ENCODE data around the gene ARHGAP10.

The ARHGAP10 gene

DNA sequence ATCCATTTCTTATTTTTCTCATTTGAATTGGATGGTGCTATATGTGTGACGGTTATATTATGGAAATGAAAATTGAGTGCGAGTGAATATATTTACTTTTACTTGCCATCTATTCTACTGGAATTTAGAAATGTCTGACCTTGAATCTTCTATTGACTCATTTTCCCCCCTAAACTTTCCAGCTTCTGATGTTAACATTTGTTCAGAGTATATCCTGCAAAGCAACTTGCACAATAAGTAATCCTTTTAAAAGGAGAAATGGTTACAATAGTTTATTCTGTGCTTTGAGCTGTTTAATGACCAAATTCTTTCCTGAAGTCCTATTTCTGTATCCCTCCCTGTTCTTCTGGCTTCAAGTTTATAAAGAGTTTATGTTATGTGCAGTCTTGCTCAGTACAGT, 116.7 kb downstream of the ARHGAP10 start:
- Histone ChIP-seq H4K20me1 (ENCODE audit: control insufficient read depth, insufficient read depth, low read depth, low read length) (no peaks in the 10 kb centered on the region), H3K4me3 (ENCODE audit: low read length) (no peak overlapping the region), H3K4me2 (ENCODE audit: low read length) (no peak overlapping the region), H3F3A (ENCODE audit: control insufficient read depth, insufficient read depth) (no peaks in the 10 kb centered on the region), H3K27ac (ENCODE audit: low read depth, low read length) (no peak overlapping the region), H3K9me3 (ENCODE audit: control insufficient read depth, insufficient read depth, low read length) (no peaks in the 10 kb centered on the region), H3K4me1 (ENCODE audit: control insufficient read depth, low read length) (no peaks in the 10 kb centered on the region), H3K36me3 (ENCODE audit: control insufficient read depth, low read length) (no peaks in the 10 kb centered on the region), H3K79me2 (ENCODE audit: control insufficient read depth, low read length) (no peaks in the 10 kb centered on the region), H3K27me3 (ENCODE audit: control insufficient read depth, low read length) (no peaks in the 10 kb centered on the region), H3K9me2 (replicated peaks; ENCODE audit: control insufficient read depth, low read length) (no peaks in the 10 kb centered on the region)
- no peak for TF ChIP-seq EZH2phosphoT487 (IDR thresholded peaks at IDR 0.05; ENCODE audit: borderline replicate concordance, low read length)
- TF ChIP-seq, protein P1, sequence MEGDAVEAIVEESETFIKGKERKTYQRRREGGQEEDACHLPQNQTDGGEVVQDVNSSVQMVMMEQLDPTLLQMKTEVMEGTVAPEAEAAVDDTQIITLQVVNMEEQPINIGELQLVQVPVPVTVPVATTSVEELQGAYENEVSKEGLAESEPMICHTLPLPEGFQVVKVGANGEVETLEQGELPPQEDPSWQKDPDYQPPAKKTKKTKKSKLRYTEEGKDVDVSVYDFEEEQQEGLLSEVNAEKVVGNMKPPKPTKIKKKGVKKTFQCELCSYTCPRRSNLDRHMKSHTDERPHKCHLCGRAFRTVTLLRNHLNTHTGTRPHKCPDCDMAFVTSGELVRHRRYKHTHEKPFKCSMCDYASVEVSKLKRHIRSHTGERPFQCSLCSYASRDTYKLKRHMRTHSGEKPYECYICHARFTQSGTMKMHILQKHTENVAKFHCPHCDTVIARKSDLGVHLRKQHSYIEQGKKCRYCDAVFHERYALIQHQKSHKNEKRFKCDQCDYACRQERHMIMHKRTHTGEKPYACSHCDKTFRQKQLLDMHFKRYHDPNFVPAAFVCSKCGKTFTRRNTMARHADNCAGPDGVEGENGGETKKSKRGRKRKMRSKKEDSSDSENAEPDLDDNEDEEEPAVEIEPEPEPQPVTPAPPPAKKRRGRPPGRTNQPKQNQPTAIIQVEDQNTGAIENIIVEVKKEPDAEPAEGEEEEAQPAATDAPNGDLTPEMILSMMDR (IDR thresholded peaks at IDR 0.05; ENCODE audit: low read depth, low read length, poor library complexity, severe bottlenecking), result no peak

- no peak overlapping the region for H3K4me3 ChIP-seq (ENCODE audit: low read length)
- H3K9me3 ChIP-seq (ENCODE audit: control insufficient read depth, insufficient read depth, low read length), result no peaks in the 10 kb centered on the region
- H3K27ac ChIP-seq (ENCODE audit: low read depth, low read length), result no peak overlapping the region
- H3K79me2 ChIP-seq (ENCODE audit: control insufficient read depth, low read length), result no peaks in the 10 kb centered on the region
- no peaks in the 10 kb centered on the region for H3F3A ChIP-seq (ENCODE audit: control insufficient read depth, insufficient read depth)
- H3K4me2 ChIP-seq (ENCODE audit: low read length), result no peak overlapping the region
- H3K36me3 ChIP-seq (ENCODE audit: control insufficient read depth, low read length), result no peaks in the 10 kb centered on the region
- no peaks in the 10 kb centered on the region for H3K27me3 ChIP-seq (ENCODE audit: control insufficient read depth, low read length)
- H3K9me2 ChIP-seq (replicated peaks; ENCODE audit: control insufficient read depth, low read length), result no peaks in the 10 kb centered on the region
- TF ChIP-seq EZH2phosphoT487 (IDR thresholded peaks at IDR 0.05; ENCODE audit: borderline replicate concordance, low read length), result no peak
- TF ChIP-seq, protein P1 (IDR thresholded peaks at IDR 0.05; ENCODE audit: low read depth, low read length, poor library complexity, severe bottlenecking), result no peak
- H4K20me1 ChIP-seq (ENCODE audit: control insufficient read depth, insufficient read depth, low read depth, low read length), result no peaks in the 10 kb centered on the region
- no peaks in the 10 kb centered on the region for H3K4me1 ChIP-seq (ENCODE audit: control insufficient read depth, low read length)
Observed at GRCh38 chr4:147851135-147851534, 119.2 kb downstream of the ARHGAP10 start.

GRCh38 chr4:147853706-147854105, 121.8 kb downstream of the ARHGAP10 start:
- H4K20me1 ChIP-seq (ENCODE audit: control insufficient read depth, insufficient read depth, low read depth, low read length), result no peaks in the 10 kb centered on the region
- H3F3A ChIP-seq (ENCODE audit: control insufficient read depth, insufficient read depth), result no peaks in the 10 kb centered on the region
- no peak overlapping the region for H3K4me3 ChIP-seq (ENCODE audit: low read length)
- H3K27me3 ChIP-seq (ENCODE audit: control insufficient read depth, low read length), result no peaks in the 10 kb centered on the region
- no peaks in the 10 kb centered on the region for H3K9me2 ChIP-seq (replicated peaks; ENCODE audit: control insufficient read depth, low read length)
- H3K79me2 ChIP-seq (ENCODE audit: control insufficient read depth, low read length), result no peaks in the 10 kb centered on the region
- H3K4me2 ChIP-seq (ENCODE audit: low read length), result no peak overlapping the region
- H3K9me3 ChIP-seq (ENCODE audit: control insufficient read depth, insufficient read depth, low read length), result no peaks in the 10 kb centered on the region
- no peaks in the 10 kb centered on the region for H3K4me1 ChIP-seq (ENCODE audit: control insufficient read depth, low read length)
- TF ChIP-seq EZH2phosphoT487 (IDR thresholded peaks at IDR 0.05; ENCODE audit: borderline replicate concordance, low read length), result no peak
- TF ChIP-seq, protein P1 (IDR thresholded peaks at IDR 0.05; ENCODE audit: low read depth, low read length, poor library complexity, severe bottlenecking), result no peak
- H3K27ac ChIP-seq (ENCODE audit: low read depth, low read length), result no peak overlapping the region
- no peaks in the 10 kb centered on the region for H3K36me3 ChIP-seq (ENCODE audit: control insufficient read depth, low read length)

DNA sequence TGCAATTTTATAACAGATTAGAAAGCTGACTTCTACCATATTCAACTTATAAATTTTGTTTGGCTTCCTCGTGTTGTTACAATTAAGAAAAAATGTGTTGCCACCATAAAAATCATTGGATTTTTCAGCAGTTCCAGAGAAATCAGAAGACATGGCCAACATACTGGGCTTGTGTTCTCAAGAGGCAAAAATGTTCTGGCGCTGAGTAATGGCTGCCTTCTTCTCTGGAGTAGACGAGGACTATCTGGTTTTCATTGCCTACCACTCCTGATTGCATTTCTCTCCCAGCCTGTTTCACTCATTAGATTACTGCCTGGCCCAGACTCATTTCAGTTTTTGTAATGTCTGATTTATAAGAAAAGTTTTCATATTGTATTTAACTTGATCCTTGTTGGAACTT, 122.3 kb downstream of the ARHGAP10 start:
- Histone ChIP-seq H3K27ac (ENCODE audit: low read depth, low read length) (no peak overlapping the region), H4K20me1 (ENCODE audit: control insufficient read depth, insufficient read depth, low read depth, low read length) (no peaks in the 10 kb centered on the region), H3K27me3 (ENCODE audit: control insufficient read depth, low read length) (no peaks in the 10 kb centered on the region), H3F3A (ENCODE audit: control insufficient read depth, insufficient read depth) (no peaks in the 10 kb centered on the region), H3K79me2 (ENCODE audit: control insufficient read depth, low read length) (no peaks in the 10 kb centered on the region), H3K4me1 (ENCODE audit: control insufficient read depth, low read length) (no peaks in the 10 kb centered on the region), H3K36me3 (ENCODE audit: control insufficient read depth, low read length) (no peaks in the 10 kb centered on the region), H3K9me3 (ENCODE audit: control insufficient read depth, insufficient read depth, low read length) (no peaks in the 10 kb centered on the region), H3K4me3 (ENCODE audit: low read length) (no peak overlapping the region), H3K9me2 (replicated peaks; ENCODE audit: control insufficient read depth, low read length) (no peaks in the 10 kb centered on the region), H3K4me2 (ENCODE audit: low read length) (no peak overlapping the region)
- TF ChIP-seq EZH2phosphoT487 (IDR thresholded peaks at IDR 0.05; ENCODE audit: borderline replicate concordance, low read length), result no peak
- TF ChIP-seq, protein P1 (IDR thresholded peaks at IDR 0.05; ENCODE audit: low read depth, low read length, poor library complexity, severe bottlenecking), result no peak
